Measurements from ENCODE around the gene ADGRV1.
"Not testable (repeated sequence)": the region's sequence is repeated elsewhere in the genome, so short reads cannot be mapped to it uniquely, and the experiment has no call there.

Gene ADGRV1

DNA sequence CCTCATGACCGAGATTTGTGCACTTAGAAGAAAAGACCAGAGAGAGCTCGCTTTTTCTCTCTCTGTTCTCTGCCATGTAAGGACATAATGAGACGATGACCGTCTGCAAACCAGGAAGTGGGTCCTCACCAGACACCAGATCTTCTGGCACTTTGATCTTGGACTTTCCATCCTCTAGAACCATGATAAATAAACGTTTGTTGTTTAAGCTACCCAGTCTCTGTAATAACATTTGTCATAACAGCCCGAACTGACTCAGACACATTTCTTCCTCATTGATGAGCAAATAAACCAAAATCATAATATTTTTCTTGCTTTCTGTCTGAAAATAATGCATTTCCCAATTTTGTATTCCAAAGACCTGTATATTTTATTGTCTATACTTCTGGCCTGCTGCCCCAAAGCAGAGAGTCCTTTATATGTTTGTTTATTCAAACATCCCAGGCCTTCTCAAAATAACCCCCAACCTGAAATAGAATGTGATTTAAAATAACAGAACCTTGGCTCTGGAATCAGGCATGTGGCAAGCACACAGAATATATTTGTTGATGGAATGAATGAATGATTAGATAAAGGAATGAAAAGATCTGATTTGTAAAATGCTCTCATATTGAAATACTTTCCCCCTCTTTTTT is 396.5 kb downstream of the ADGRV1 start:
- DNase-seq, result no peak

DNA sequence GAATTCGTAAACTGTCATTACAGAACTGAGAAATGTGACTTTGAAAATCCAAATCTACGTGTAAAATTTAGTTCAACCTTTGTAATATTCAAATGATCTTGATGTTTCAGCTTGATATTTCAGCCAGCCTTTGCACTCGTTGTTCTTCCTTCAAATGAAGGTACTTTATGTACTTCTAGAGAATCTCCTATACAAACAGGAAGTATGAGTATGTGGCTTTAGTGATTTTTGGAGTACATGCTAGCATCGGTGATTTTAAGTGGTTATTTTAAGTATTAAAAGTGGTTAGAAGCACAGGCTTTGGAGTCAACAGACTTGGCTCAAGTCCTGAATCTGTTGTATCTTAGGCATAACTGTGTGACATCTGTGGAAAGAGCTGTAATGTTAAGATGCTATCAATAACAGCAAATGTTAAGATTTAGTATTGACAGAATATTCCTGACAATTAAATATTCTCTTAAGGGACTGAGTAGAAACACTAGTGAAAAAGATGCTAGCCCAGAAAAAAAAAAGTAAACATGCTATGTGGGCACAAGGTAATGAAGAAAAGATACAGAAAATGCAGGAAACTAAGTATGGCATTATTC is 398.0 kb downstream of the ADGRV1 start:
- no peak for DNase-seq

DNA sequence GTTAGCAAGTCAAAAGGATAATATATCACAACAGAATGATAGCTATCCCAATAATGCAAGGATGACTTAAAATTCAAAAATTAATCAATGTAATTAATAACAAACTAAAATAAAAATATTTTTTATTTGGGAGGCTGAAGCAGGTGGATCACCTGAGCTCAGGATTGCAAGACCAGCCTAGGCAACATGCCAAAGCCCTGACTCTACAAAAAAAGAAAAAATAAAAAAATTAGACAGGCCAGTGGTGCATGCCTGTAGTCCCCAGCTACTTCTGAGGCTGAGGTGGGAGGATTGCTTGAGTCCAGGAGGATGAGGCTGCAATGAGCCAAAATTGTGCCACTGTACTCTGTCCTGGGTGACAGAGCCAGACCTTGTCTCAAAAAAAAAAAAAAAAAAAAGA is 399.3 kb downstream of the ADGRV1 start:
- DNase-seq, result no peak

DNA sequence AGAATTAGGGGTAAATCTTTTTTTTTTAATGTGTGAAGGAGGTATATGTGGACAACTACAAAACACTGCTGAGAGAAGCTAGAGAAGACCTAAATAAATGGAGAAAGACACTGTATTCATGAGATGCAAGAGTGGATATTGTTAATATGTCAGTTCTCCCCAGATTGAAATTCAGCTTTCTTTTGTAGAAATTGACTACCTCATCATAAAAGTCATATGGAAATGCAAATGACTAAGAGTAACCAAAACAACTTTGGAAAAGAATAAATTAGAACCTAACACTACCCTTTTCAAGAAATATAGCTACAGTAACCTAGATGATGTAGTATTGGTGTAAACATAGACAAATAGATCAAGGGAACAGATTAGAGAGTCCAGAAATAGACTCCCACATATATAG is 400.7 kb downstream of the ADGRV1 start:
- DNase-seq, result no peak

DNA sequence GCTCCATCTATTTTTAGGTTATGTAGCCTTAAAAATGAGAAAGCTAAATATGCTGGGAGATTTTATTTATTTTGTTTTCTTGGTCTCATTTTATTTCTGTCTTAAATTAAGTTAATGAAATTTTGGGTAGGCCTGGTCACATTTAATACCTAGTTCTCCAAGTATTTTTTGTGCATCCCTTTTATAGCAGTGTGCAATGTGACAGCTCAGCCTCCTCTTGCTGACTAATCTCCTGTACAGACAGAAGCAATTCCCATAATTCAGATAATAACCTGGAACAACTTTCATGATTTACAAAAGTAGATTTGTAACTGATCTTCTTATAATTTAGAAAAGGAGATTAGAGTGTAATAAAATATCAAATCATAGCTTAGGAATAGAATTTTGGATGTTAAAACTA is 403.9 kb downstream of the ADGRV1 start:
- DNase-seq, result no peak

DNA sequence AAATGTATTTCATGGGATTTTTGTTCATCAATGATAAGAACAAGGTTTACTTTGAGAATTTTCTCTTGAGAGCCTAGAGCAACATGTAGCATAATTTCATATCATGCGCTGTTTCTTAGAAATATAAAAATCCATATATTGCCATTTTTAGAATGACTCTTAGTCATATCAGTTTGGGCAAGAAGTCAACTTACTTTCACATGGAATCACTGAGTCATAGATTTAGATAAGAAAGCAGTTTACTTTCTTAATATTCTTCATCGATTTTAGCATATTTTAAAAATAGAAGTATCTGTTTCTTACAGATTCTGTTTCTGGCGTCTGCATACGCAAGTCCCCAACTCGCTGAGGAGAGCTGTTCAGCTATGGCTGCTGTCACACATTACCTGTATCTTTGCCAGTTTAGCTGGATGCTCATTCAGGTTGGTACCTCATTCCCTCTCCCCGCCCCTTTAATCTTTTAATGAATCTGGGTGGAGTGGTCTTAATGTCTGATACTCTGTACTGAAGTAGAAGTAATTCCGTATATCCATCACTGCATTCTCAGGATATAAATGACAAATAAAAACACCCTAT is 406.6 kb downstream of the ADGRV1 start:
- no peak for DNase-seq

DNA sequence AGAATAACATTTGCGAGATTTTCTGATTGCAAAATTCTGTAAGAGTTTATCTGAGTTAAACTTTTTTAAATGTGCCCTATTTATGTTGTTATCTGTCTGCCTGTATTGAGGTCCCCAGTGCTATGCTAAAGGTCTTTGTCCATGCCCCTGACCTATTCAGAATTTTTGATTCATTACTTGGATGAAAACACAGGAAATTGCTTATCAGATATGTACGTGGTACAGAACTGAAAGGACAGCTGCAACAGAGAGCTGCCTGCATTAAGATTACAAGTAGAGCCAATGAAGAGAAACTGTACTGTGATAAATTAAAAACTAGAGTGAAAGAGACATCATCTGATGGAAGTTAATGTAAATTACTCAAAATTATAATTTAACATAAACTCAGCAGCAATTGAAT is 408.8 kb downstream of the ADGRV1 start:
- no peak for DNase-seq

DNA sequence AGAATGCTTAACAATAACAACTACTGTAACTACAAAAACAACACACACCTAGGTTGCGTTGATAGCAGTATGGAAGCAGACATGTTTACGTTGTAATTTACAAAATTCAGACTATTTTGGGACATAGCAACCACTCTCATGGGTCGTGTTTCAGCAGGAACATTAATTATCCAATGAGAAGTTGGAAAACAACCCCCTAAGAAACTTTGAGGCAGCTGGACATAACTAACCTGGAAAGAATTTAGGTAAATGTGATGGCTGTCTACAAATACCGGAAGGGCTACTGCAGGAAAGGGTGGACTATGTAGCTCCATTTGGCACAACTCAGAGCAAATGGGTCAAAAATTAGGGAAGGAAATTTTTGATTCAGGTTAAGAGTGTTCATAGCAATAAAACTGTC is 409.3 kb downstream of the ADGRV1 start:
- no peak for DNase-seq

DNA sequence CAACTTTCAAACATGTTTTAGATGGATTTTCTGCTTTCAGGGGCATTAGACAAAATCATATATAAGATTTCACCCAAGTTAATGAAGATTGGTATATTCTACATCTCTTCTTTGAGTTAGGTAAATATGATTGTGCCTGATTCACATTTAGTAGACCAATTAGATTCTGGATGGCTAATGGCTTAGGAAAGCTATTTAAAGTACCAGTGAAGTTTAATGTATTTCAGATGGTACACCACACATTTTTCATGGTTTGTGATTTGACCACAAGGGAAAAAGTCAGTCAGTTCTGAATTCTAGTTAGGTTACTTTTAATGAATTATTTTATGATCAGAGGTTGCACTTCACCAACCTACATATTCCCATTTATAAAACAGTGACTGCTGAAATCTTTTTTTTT is 409.7 kb downstream of the ADGRV1 start:
- no peak for DNase-seq

DNA sequence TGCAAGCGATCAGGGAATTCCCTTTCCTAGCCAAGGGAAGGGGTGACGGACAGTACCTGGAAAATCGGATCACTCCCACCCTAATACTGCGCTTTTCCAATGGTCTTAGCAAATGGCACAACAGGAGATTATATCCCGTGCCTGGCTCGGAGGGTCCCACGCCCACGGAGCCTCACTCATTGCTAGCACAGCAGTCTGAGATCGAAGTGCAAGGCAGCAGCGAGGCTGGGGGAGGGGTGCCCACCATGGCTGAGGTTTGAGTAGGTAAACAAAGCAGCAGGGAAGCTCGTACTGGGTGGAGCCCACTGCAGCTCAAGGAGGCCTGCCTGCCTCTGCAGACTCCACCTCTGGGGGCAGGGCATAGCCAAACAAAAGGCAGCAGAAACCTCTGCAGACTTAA is 411.3 kb downstream of the ADGRV1 start:
- not testable (repeated sequence) for DNase-seq

DNA sequence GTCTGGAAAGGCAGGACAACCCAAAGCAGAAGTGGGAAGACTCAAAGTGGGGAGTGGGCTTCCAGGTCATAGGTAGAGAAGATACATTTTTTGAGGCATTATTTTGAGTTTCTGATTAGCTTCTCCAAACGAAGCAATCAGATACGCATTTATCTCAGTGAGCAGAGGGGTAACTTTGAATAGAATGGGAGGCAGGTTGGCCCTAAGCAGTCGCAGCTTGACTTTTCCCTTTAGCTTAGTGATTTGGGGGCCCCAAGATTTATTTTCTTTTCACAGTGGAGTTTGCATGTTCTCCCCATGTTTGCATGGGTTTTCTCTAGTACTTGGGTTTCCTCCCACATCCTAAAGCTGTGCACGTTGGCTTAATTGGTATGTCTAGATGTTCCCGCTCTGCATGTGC is 422.6 kb downstream of the ADGRV1 start:
- DNase-seq, result no peak

DNA sequence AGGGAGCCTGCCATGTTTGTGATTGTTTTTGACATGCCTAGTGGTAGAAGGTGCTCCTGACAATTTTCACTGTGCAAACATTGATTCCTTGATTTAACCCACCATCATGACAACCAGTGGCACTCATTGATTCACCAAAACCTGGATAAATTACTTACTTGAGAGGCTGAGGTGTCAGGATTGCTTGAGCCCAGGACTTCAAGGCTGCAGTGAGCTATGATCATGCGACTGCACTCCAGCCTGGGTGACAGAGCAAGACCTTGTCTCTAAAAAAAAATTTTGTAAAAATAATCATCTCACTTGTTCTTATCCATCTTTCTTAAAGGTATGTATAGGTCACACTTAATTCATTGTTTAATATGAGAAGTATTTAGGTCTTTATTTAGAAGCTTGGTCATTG is 423.2 kb downstream of the ADGRV1 start:
- no peak for DNase-seq

DNA sequence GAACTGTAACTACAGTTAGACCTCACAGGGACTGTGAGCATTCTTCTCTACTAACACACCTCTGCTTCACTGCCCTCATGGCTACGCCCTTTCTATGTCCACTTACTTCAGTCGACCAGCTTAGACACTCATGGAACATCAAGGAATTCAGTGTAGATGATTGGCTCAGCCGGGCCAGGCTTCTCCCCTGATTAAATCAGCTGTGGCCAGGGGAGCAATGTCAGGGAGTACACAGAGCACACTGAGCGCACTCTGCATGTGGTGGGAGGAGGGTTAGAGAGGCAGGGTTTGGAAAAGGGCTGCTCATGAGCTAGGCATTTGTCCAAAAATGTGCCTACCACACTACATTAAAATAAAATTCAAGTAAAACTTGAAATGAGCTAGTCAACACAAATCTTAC is 424.0 kb downstream of the ADGRV1 start:
- DNase-seq, result no peak

DNA sequence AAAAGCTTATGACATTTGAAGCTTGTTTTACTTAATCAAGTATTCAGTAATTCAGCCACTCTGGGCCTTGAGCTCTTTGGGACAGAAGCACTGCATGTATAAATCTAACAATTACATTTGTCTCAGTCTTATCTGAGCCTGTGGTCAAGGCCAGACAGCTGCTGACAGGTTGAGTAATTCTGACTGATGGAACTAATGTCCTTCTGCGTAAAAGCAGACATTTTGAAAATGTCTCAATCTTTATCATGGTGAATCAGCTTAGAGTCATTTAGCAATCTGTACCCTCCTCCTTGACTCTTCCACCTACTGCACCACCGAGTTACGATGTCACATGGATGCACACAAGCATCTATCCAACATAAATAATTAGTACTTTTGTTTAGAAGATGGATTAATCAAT is 424.6 kb downstream of the ADGRV1 start:
- peak; percentile 31 to 62 (median 54) for DNase-seq

DNA sequence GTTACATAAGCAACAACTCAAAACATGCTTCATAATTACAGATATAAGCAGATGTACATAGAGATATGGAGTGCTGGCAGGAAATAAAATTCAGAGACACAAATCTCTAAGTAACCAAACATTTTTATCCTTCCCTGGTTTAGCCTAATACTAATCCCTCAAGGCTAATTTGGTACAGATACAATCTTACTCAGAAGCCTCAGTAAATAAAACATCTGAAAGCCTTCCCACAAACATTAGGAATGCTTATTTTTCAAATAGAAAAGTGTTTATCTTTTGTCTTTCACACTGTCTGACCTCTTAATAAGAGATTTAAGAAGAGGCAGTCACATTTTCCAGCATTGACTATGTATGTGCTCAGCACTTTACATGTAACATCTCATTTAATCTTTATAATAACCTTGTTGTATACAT is 425.1 kb downstream of the ADGRV1 start:
- no peak for DNase-seq

DNA sequence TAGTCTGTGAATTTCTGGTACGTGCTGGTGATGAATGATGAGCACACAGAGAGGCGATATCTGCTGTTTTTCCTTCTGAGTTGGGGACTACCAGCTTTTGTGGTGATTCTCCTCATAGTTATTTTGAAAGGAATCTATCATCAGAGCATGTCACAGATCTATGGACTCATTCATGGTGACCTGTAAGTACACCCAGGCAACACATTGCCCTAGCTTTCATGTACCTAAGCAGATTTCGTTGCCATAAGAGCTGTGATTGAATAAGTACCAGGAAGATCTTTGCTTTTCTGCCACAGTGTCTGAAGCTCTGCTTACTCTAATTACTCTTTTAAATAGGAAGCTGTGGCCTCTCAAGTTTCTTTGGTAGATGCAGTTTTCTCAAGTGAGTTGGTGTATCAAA is 426.7 kb downstream of the ADGRV1 start:
- peak in 1 of 3 donors; percentile 4 for DNase-seq

DNA sequence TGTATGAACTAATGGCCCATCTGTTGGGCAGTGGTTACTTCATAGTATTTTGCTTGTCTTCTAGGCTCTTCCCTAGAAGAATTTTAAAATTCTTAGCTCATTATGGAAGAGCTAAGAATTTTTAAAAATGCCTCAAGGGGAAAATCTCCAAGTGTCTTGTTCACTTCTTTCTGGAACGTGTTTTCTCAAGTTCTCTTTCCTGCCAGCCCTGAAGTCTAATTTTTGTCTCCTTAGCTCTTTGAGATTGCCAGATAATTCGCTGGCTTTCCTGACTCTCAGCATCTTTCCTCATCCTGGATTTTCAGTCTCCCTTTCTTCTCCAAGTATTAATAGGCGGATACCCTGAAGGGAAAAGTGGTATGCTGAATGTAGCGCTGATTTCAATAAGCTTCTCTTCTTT is 429.1 kb downstream of the ADGRV1 start:
- DNase-seq, result no peak

DNA sequence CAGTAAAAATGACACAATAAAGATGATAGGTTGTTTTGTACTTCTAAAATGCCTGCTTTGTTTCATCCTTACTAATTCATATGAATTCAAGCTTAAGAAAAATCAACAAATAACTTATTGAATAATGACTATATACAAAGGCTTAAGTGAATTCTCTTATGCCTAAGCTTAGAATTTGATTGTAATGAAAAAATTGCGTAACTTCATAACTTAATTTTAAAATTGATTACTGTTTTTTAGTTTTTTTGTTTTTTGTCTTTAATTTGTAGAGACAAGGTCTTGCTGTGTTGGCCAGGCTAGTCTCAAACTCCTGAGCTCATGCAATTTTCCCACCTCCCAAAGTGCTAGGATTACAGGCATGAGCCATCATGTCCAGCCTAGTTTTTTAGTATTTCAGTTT is 432.6 kb downstream of the ADGRV1 start:
- peak in 1 of 3 donors; percentile 8 for DNase-seq

DNA sequence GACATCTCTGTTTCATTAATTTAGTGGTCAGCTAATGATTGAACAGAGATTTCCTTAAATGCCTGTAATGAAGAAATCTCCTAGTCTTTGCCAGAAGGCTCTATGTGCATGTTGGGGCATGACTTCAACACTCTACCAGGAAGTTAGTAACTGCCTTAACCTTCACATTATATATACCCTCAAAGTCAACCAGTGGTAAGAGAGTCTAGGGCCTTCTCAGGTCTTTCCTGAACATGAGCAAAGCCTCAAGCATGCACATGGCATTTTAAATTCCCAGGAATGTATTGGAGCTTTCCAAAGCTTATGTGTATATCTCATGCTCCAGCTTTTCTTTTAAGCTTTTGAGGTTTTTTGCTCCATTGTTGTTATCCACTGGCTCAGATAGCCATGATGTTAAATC is 436.2 kb downstream of the ADGRV1 start:
- no peak for DNase-seq

DNA sequence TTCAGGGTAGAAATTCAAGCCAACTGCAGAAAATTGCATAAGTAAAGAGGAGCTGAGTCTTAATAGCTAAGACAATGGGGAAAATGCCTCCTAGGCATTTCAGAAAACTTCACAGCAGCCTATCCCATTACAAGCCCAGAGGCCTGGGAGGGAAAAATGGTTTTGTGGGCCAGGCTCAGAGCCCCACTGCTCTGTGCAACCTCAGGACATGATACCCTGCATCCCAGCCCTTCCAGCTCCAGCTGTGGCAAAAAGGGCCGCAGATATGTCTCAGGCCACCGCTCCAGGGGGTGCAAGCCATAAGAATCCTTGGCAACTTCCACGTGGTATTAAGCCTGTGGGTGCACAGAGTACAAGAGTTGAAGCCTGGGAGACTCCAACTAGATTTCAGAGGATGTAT is 437.5 kb downstream of the ADGRV1 start:
- DNase-seq, result no peak

DNA sequence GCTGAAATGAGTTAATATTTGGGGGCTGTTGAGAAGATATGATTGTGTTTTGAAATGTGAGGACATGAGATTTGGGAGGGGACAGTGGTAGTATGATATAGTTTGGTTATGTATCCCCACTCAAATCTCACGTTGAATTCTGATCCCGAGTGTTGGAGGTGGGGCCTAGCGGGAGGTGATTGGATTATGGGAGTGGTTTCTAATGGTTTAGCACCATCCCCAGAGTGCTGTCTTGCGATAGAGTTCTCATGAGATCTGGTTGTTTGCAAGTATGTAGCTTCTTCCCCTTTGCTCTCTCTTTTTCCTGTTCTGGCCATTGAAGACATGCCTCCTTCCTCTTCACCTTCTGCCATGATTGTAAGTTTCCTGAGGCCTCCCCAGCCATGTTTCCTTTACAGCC is 438.5 kb downstream of the ADGRV1 start:
- no peak for DNase-seq

DNA sequence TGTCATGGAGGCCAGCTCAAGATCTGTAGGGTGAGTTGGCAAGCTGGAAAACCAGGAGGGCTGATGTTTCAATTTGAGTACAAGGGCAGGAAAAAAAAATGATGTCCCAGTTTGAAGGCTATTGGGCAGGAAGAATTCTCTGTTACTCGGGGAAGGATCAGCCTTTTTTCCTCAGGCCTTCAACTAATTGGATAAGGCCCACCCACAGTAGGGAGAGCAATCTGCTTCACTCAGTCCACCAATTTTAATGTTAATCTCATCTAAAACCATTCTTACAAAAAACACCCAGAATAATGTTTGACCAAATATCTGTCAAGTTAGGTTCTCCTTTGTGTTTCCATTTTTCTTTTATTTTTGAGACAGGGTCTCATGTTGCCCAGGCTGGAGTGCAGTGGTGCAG is 442.1 kb downstream of the ADGRV1 start:
- DNase-seq, result no peak

DNA sequence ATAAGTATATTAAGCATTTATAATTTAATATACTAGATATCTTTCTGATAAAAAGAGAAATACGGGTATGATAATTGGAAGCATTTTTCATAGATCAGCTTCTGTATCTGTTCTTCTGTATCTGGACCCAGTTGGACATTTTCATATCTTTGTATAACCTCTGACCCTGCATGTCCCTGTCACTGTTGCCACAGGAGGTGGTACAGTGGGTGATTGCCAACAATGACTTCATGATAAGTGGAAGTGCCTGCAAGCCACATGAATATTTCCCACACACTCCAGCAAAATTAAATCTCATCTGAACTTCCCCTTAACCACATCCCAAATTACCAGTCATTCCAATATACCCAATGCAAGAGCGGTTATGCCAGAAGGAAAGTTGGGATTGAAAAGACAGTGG is 448.1 kb downstream of the ADGRV1 start:
- DNase-seq, result peak; percentile 34 to 53 (median 43)

DNA sequence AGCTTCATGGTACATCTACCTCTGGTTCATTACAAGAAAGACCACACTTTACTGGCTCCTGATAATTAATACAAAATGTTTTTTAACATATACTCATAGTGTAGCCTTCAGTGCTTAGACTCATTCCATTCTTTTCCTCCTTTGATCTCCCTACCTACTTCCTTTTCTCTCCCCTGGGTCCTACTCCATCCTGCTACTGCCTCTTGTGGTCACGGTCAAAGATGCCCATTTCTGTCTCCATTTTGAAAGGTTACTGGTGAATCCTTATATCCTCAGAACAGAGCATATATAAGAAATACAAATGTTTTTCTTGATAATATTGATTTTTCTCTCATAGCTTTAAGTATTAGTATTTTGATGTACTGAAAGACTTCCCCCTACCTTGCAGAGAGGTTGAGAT is 448.7 kb downstream of the ADGRV1 start:
- no peak for DNase-seq

Measured in suppressor macrophage treated with lipopolysaccharide for 1 hour (primary cell).